ENCODE results near the gene TRPT1. TPM values are rescaled to one million over a fixed set of nuclear protein-coding genes. Genes with fewer than 3 reads are reported as not detected.
A peak's percentile ranks its signal among the peaks of the same experiment; 100 is the strongest.

Gene TRPT1
- total RNA-seq, 2 experiments from 2014 or later: 40.6 to 49.0 TPM

DNA sequence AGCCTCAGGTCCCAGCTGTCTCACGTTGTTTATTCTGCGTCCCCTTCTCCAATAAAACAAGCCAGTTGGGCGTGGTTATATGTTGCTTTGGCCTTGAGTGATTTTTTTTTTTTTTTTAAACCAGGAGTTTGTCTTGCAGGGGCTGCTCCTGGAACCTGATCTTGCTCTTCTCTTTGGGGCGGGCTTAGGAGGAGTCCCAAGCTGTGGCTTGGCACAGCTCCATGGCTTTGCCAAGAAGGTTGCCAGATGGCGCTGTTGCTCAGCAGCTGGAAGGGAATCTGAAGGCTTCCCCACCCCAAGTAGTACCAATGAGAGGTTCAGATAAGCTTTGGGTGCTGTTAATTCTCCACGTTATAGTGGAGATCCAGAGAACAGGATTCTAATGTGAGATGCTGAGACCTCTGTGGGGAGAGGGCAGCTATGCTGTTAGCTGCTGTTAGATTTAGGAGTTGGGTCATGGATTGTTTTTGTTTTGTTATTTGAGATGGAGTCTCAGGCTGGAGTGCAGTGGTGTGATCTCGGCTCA is 21.5 kb downstream of the TRPT1 start:
- H3K4me2 ChIP-seq (ENCODE audit: low read length): peak overlapping the region; percentile 22; the same call in 1 of the 2 replicates
- H3K9me2 ChIP-seq (ENCODE audit: insufficient read depth, low read length): no peaks in the 10 kb centered on the region
- ChIA-PET POLR2A (interaction anchor here (0.6 to 5.1 kb wide), 7 partner anchors 13 to 67 kb away, joined by 3 to 29 read pairs (median 6); partner anchors contain the start of genes FKBP2, NUDT22, STIP1 and TRPT1), CTCF (ENCODE audit: unreplicated experiment) (interaction anchor here (1.0 to 2.6 kb wide), 5 partner anchors 17 to 100 kb away, joined by 3 to 14 read pairs (median 4); no protein-coding TSS in a partner anchor)
- H3K9me3 ChIP-seq (ENCODE audit: low read length): no peaks in the 10 kb centered on the region
- peaks cover 86% of the 10 kb centered on the region for H3K36me3 ChIP-seq (ENCODE audit: insufficient read depth, low read length)
- no TSS peak for BruUV-seq (replicated peaks)
- peak; percentile 85 for DNase-seq (ENCODE audit: low spot score)
- intact Hi-C loops (cut with micrococcal nuclease; ENCODE audit: unreplicated experiment): loop anchor here (1.0 to 5.0 kb wide), 3 partner anchors 65 to 100 kb away; partner anchors contain the start of gene GPR137
- TF ChIP-seq EZH2phosphoT487 (IDR thresholded peaks at IDR 0.05; ENCODE audit: borderline replicate concordance, low read depth, low read length): no peak
- TF ChIP-seq, protein P1, sequence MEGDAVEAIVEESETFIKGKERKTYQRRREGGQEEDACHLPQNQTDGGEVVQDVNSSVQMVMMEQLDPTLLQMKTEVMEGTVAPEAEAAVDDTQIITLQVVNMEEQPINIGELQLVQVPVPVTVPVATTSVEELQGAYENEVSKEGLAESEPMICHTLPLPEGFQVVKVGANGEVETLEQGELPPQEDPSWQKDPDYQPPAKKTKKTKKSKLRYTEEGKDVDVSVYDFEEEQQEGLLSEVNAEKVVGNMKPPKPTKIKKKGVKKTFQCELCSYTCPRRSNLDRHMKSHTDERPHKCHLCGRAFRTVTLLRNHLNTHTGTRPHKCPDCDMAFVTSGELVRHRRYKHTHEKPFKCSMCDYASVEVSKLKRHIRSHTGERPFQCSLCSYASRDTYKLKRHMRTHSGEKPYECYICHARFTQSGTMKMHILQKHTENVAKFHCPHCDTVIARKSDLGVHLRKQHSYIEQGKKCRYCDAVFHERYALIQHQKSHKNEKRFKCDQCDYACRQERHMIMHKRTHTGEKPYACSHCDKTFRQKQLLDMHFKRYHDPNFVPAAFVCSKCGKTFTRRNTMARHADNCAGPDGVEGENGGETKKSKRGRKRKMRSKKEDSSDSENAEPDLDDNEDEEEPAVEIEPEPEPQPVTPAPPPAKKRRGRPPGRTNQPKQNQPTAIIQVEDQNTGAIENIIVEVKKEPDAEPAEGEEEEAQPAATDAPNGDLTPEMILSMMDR (conservative IDR thresholded peaks at IDR 0.05; ENCODE audit: low read length): peak; percentile 90
- H3K4me3 ChIP-seq (ENCODE audit: low read depth, low read length, poor library complexity, severe bottlenecking): no peak overlapping the region
- H3K4me1 ChIP-seq (ENCODE audit: insufficient read depth, low read length, poor library complexity, severe bottlenecking): peaks cover 35% of the 10 kb centered on the region
- H2AFZ ChIP-seq (ENCODE audit: low read length): no peak overlapping the region
- no peaks in the 10 kb centered on the region for H4K20me1 ChIP-seq (ENCODE audit: insufficient read depth, low read length)
- H3K79me2 ChIP-seq (ENCODE audit: insufficient read depth, low read depth, low read length): peaks cover 17% of the 10 kb centered on the region; the same call in 1 of the 2 replicates
- peak overlapping the region; percentile 96 for H3K27ac ChIP-seq (ENCODE audit: low read depth, low read length, poor library complexity, severe bottlenecking)

DNA sequence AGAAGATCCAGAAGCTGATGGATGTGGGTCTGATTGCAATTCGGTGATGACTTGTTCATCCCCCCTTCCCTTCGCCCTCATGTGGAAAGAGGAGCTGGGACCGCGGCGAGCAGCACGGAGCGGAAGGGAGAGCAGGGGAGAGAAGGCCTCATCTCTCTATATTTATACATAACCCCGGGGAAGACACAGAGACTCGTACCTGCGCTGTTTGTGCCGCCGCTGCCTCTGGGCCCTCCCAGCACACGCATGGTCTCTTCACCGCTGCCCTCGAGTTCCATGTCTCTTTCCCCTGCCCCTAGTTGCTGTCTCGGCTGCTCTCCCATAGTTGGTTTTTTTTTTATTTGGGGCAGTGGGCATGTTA is 21.9 kb downstream of the TRPT1 start:
- H3K9me2 ChIP-seq (ENCODE audit: insufficient read depth, low read length): no peaks in the 10 kb centered on the region
- peaks cover 17% of the 10 kb centered on the region; the same call in 1 of the 2 replicates for H3K79me2 ChIP-seq (ENCODE audit: insufficient read depth, low read depth, low read length)
- no peak overlapping the region for H3K4me3 ChIP-seq (ENCODE audit: low read depth, low read length, poor library complexity, severe bottlenecking)
- peaks cover 35% of the 10 kb centered on the region for H3K4me1 ChIP-seq (ENCODE audit: insufficient read depth, low read length, poor library complexity, severe bottlenecking)
- TF ChIP-seq EZH2phosphoT487 (IDR thresholded peaks at IDR 0.05; ENCODE audit: borderline replicate concordance, low read depth, low read length): no peak
- TF ChIP-seq, protein P1 (conservative IDR thresholded peaks at IDR 0.05; ENCODE audit: low read length): no peak
- peaks cover 82% of the 10 kb centered on the region for H3K36me3 ChIP-seq (ENCODE audit: insufficient read depth, low read length)
- H3K4me2 ChIP-seq (ENCODE audit: low read length): no peak overlapping the region
- H3K27ac ChIP-seq (ENCODE audit: low read depth, low read length, poor library complexity, severe bottlenecking): peak overlapping the region; percentile 96
- no peaks in the 10 kb centered on the region for H3K9me3 ChIP-seq (ENCODE audit: low read length)
- intact Hi-C loops (cut with micrococcal nuclease; ENCODE audit: unreplicated experiment): loop anchor here (1.0 to 5.0 kb wide), 3 partner anchors 65 to 100 kb away; partner anchors contain the start of gene GPR137
- no peak overlapping the region for H2AFZ ChIP-seq (ENCODE audit: low read length)
- ChIA-PET POLR2A (interaction anchor here (1.1 to 5.1 kb wide), 5 partner anchors 14 to 37 kb away, joined by 3 to 29 read pairs (median 27); partner anchors contain the start of genes FKBP2, NUDT22, STIP1 and TRPT1), CTCF (ENCODE audit: unreplicated experiment) (interaction anchor here (1.0 to 2.6 kb wide), 2 partner anchors 38 to 100 kb away, joined by 3 to 14 read pairs; no protein-coding TSS in a partner anchor)
- BruUV-seq (replicated peaks): TSS peak; percentile 86
- DNase-seq (ENCODE audit: low spot score): no peak
- H4K20me1 ChIP-seq (ENCODE audit: insufficient read depth, low read length): no peaks in the 10 kb centered on the region
